Transverse colon (tissue), 4 donors: ENCODE measurements around the gene GSDME. TPM values are rescaled to one million over a fixed set of nuclear protein-coding genes. Genes with fewer than 3 reads are reported as not detected.

Experiments used
- DNase-seq: peaks from one replicate; pipeline ENCODE4 v3.0.0-alpha.2; 2019
- H3K27ac ChIP-seq, 4 donors: fragments of 200-600 bp; sonication (generic); 2 replicates each; pipeline ENCODE4 v1.5.1; 2016 to 2018; ENCODE audit warnings: inconsistent platforms in 4 of 4
- H3K27me3 ChIP-seq: fragments of 200-600 bp; sonication (generic); 2 replicates; pipeline ENCODE4 v1.5.1; 2017; ENCODE audit warnings: inconsistent platforms
- H3K36me3 ChIP-seq, 4 donors: fragments of 200-600 bp; sonication (generic); 2 replicates each; pipeline ENCODE4 v1.5.1; 2017 to 2019; ENCODE audit warnings: inconsistent platforms in 4 of 4
- H3K4me1 ChIP-seq, 4 donors: fragments of 200-600 bp; sonication (generic); 2 replicates each; pipeline ENCODE4 v1.5.1; 2017 to 2020; ENCODE audit warnings: inconsistent platforms in 4 of 4
- H3K4me3 ChIP-seq, 4 donors: fragments of 200-600 bp; sonication (generic); 1 replicate in 1 of 4; 2 replicates in 3 of 4; pipeline versions ENCODE4 v1.5.1 to v1.6.1; 2017 to 2019; ENCODE audit warnings: inconsistent platforms in 4 of 4
- H3K9me3 ChIP-seq, 2 donors: fragments of 200-600 bp; sonication (generic); 2 replicates each; pipeline ENCODE4 v1.5.1; 2017 to 2019; ENCODE audit warnings: inconsistent platforms in 2 of 2
- CTCF ChIP-seq, 5 experiments: fragments of 200-600 bp in 3 of 5; fragments of 450-650 bp in 2 of 5; sonication (generic) in 3 of 5; IDR thresholded peaks; 1 replicate in 2 of 5; 2 replicates in 3 of 5; pipeline ENCODE4 v1.5.1; 2016 to 2017; ENCODE audit warnings: antibody characterized with exemption in 5 of 5, inconsistent platforms in 3 of 5, mild to moderate bottlenecking in 2 of 5, moderate library complexity in 1 of 5
- EP300 ChIP-seq: sonication (generic); formaldehyde crosslinking; IDR thresholded peaks from one replicate; pipeline ENCODE4 v1.6.1; 2017; ENCODE audit warnings: antibody characterized with exemption, low read depth
- POLR2A ChIP-seq: fragments of 450-650 bp; IDR thresholded peaks from one replicate; pipeline ENCODE4 v1.6.1; 2016; ENCODE audit warnings: antibody characterized with exemption, mild to moderate bottlenecking, moderate library complexity
- POLR2AphosphoS5 ChIP-seq, 3 donors: sonication (generic); formaldehyde crosslinking; IDR thresholded peaks; one replicate each; pipeline ENCODE4 v1.6.1; 2016; ENCODE audit warnings: antibody characterized with exemption in 3 of 3
- WGBS, 2 donors: methylation state at CpG; one replicate each; pipeline ENCODE4 v1.1.5; 2018; ENCODE audit warnings: low coverage in 1 of 2; 5-methylcytosine and 5-hydroxymethylcytosine counted together
- in situ Hi-C, 4 donors: fragments of 200-750 bp; cut with MboI; loops; one replicate each; pipeline versions ENCODE4 v1.15.0 to v1.15.1; 2017; ENCODE audit warnings: low sequenced_read_pairs in 3 of 4, low pct_ligation_motif_present in 1 of 4, low pct_unique_long_range_greater_than_20kb in 1 of 4
- intact Hi-C: fragments of 100-400 bp; cut with DNase I; formaldehyde crosslinking; loops from one replicate; pipeline ENCODE4 v1.15.1; 2023; ENCODE audit warnings: low total_unique reads
- total RNA-seq, 4 donors: library from RNA; depleted of rRNA; stranded (reverse); fragments of >200 nt; gene quantifications; one replicate each; pipeline ENCODE4 v1.1.0, GENCODE V29; 2016

The GSDME gene
- total RNA-seq, 4 donors from 2014 or later = 2.2 to 5.2 TPM; not detected in 2

GRCh38 chr7:24717247-24717622 is 40.0 kb downstream of the GSDME start:
- Histone ChIP-seq H3K4me1 (no peaks in the 10 kb centered on the region), H3K27ac (no peak overlapping the region), H3K27me3 (no peaks in the 10 kb centered on the region), H3K9me3 (no peaks in the 10 kb centered on the region), H3K36me3 (no peaks in the 10 kb centered on the region), H3K4me3 (no peak overlapping the region)
- WGBS, 2 donors = 80 to 92% methylated on average over 1 to 14 of the region's 14 CpGs
- no peak for TF ChIP-seq CTCF (IDR thresholded peaks at IDR 0.05)
- no peak for TF ChIP-seq POLR2AphosphoS5 (IDR thresholded peaks at IDR 0.05)
- no peak for TF ChIP-seq POLR2A
- TF ChIP-seq EP300 = no peak
- intact Hi-C loops = no loop called here
- no peak for DNase-seq
- in situ Hi-C loops = no loop called here

DNA sequence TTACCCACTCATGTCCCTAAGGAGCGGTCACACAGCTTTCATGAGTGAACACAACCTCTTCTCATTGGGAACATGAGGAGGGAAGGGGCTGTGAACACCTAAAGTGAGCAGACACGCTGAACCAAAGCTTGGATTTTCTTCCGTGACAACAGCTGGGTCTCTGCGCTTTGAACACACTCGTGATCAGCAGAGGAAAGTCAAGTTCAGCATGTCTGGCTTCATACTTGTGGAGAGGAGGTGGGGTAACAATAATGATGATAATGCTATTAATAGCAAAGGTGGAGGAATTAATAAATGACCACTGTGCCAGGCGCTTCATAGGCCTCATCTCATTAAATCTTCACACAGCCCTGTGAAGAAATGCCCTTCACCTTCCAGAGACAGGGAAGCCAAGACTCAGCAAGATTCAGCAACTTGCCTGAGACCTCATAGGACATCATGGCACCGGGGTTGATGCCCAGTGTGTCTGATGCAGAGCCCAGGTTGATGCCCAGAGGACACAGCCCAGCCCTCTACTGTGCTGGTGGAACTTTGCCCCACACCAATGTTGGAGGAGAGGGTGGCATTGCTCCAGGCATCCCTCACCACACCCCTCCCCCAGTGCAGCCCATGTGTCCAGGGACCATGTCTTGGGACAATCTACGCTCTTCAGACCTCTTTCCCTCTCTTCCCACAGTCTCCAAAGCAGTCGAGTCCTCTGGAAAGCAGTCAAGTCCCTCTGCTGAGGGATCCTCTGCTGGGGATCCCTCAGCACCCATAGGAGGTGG is 40.6 kb downstream of the GSDME start:
- H3K27me3 ChIP-seq = no peaks in the 10 kb centered on the region
- no peak for DNase-seq
- no peaks in the 10 kb centered on the region for H3K9me3 ChIP-seq
- H3K36me3 ChIP-seq = no peaks in the 10 kb centered on the region
- no peak overlapping the region for H3K27ac ChIP-seq
- TF ChIP-seq EP300 = no peak
- intact Hi-C loops = no loop called here
- H3K4me3 ChIP-seq = no peak overlapping the region
- H3K4me1 ChIP-seq = no peaks in the 10 kb centered on the region
- in situ Hi-C loops = no loop called here
- WGBS, 2 donors = 76 to 84% methylated on average over 5 to 9 of the region's 9 CpGs

- WGBS, 2 donors = 43 to 57% methylated on average over 9 to 16 of the region's 16 CpGs
- H3K9me3 ChIP-seq = no peaks in the 10 kb centered on the region
- no peaks in the 10 kb centered on the region for H3K4me1 ChIP-seq
- no peak overlapping the region for H3K27ac ChIP-seq
- intact Hi-C loops (no loop called here), in situ Hi-C loops (no loop called here)
- no peak overlapping the region for H3K4me3 ChIP-seq
- TF ChIP-seq POLR2AphosphoS5 (IDR thresholded peaks at IDR 0.05) (no peak), CTCF (IDR thresholded peaks at IDR 0.05) (peak in 2 of 5 experiments; percentile 11 to 19), POLR2A (no peak), EP300 (no peak)
- H3K36me3 ChIP-seq = no peaks in the 10 kb centered on the region
- no peaks in the 10 kb centered on the region for H3K27me3 ChIP-seq
- no peak for DNase-seq
These were observed 41.4 kb downstream of the GSDME start for GRCh38 chr7:24715661-24716479.

GRCh38 chr7:24715171-24715570 is 42.1 kb downstream of the GSDME start:
- Histone ChIP-seq H3K4me1 (no peaks in the 10 kb centered on the region), H3K36me3 (no peaks in the 10 kb centered on the region), H3K27me3 (no peaks in the 10 kb centered on the region), H3K4me3 (no peak overlapping the region), H3K9me3 (no peaks in the 10 kb centered on the region), H3K27ac (no peak overlapping the region)
- TF ChIP-seq CTCF (IDR thresholded peaks at IDR 0.05) (no peak), POLR2AphosphoS5 (IDR thresholded peaks at IDR 0.05) (no peak), EP300 (no peak), POLR2A (no peak)
- intact Hi-C loops = no loop called here
- DNase-seq = no peak
- WGBS, 2 donors = 85% methylated on average over 2 of the region's 2 CpGs; no CpG with 5 or more reads in 1 of the 2 donors
- in situ Hi-C loops = no loop called here
